WTC11 (cell line): Measurements from ENCODE around the gene BASP1. TPM values are rescaled to one million over a fixed set of nuclear protein-coding genes. Genes with fewer than 3 reads are reported as not detected.
"Not testable (repeated sequence)": the region's sequence is repeated elsewhere in the genome, so short reads cannot be mapped to it uniquely, and the experiment has no call there.

ENCODE experiments used
- ATAC-seq: fragments of 200-7000 bp; cut with Tn5 transposase; 2 replicates; pipeline ENCODE4 v1.10.0; 2021; ENCODE audit warnings: mild to moderate bottlenecking, moderate library complexity
- CTCF ChIA-PET: fragments of 300-600 bp; sonication (Branson Sonifier 250); formaldehyde crosslinking; loops from one replicate; lab custom pipeline; 2021; ENCODE audit warnings: antibody characterized with exemption; lab: Charles Lee
- POLR2A ChIA-PET: fragments of 350-600 bp; sonication (Branson Sonifier 250); formaldehyde crosslinking; loops from one replicate; lab custom pipeline; 2021; ENCODE audit warnings: antibody characterized with exemption; lab: Charles Lee
- DNase-seq: peaks from one replicate; pipeline ENCODE4 v3.0.0; 2021; ENCODE audit warnings: low spot score
- H3K27ac Mint-ChIP-seq: 2 replicates; pipeline ENCODE4 v1.8.0; 2021; ENCODE audit warnings: mixed read lengths
- H3K27me3 Mint-ChIP-seq: 2 replicates; pipeline ENCODE4 v1.8.0; 2021; ENCODE audit warnings: low read depth, mild to moderate bottlenecking, moderate library complexity, mixed read lengths
- H3K36me3 Mint-ChIP-seq: 2 replicates; pipeline ENCODE4 v1.8.0; 2021; ENCODE audit warnings: mixed read lengths
- H3K4me1 Mint-ChIP-seq: 2 replicates; pipeline ENCODE4 v1.8.0; 2022; ENCODE audit warnings: mixed read lengths
- H3K4me3 Mint-ChIP-seq: 2 replicates; pipeline ENCODE4 v1.8.0; 2021; ENCODE audit warnings: mild to moderate bottlenecking, moderate library complexity, mixed read lengths
- H3K9me3 Mint-ChIP-seq: 2 replicates; pipeline ENCODE4 v1.8.0; 2021; ENCODE audit warnings: mixed read lengths
- AFF4 ChIP-seq: sonication (generic); formaldehyde crosslinking; IDR thresholded peaks from 2 replicates; pipeline ENCODE4 v1.8.1; 2023; ENCODE audit warnings: mild to moderate bottlenecking, missing genetic modification reagents, borderline replicate concordance
- ERG ChIP-seq: fragments of 250-450 bp; sonication (Bioruptor Pico); IDR thresholded peaks from 2 replicates; pipeline ENCODE4 v1.8.0; 2021; ENCODE audit warnings: mild to moderate bottlenecking
- FOXJ3 ChIP-seq: sonication (generic); formaldehyde crosslinking; IDR thresholded peaks from 2 replicates; pipeline ENCODE4 v1.9.0; 2021; ENCODE audit warnings: missing genetic modification reagents, mild to moderate bottlenecking, borderline replicate concordance
- JUN ChIP-seq: sonication (generic); formaldehyde crosslinking; IDR thresholded peaks from 2 replicates; pipeline ENCODE4 v1.8.0; 2023; ENCODE audit warnings: mild to moderate bottlenecking, missing genetic modification reagents
- NFATC4 ChIP-seq: fragments of 250-450 bp; sonication (Bioruptor Pico); IDR thresholded peaks from 2 replicates; pipeline ENCODE4 v1.9.0; 2021; ENCODE audit warnings: mild to moderate bottlenecking
- NFE2L1 ChIP-seq: sonication (generic); formaldehyde crosslinking; IDR thresholded peaks from 2 replicates; pipeline ENCODE4 v1.8.1; 2023; ENCODE audit warnings: missing genetic modification reagents
- STAT6 ChIP-seq: sonication (generic); formaldehyde crosslinking; conservative IDR thresholded peaks from 2 replicates; pipeline ENCODE4 v1.8.1; 2023; ENCODE audit warnings: mild to moderate bottlenecking, low read depth, missing genetic modification reagents, moderate library complexity
- TEAD4 ChIP-seq: sonication (generic); formaldehyde crosslinking; IDR thresholded peaks from 2 replicates; pipeline ENCODE4 v1.8.0; 2022; ENCODE audit warnings: mild to moderate bottlenecking, missing genetic modification reagents
- ZBTB21 ChIP-seq: sonication (generic); formaldehyde crosslinking; IDR thresholded peaks from 2 replicates; pipeline ENCODE4 v1.8.1; 2023; ENCODE audit warnings: mild to moderate bottlenecking, missing genetic modification reagents, borderline replicate concordance
- ZNF121 ChIP-seq: sonication (generic); formaldehyde crosslinking; IDR thresholded peaks from 2 replicates; pipeline ENCODE4 v1.8.0; 2023; ENCODE audit warnings: missing genetic modification reagents
- ZNF317 ChIP-seq: sonication (generic); formaldehyde crosslinking; IDR thresholded peaks from 2 replicates; pipeline ENCODE4 v1.8.1; 2023; ENCODE audit warnings: low read depth, mild to moderate bottlenecking, moderate library complexity, missing genetic modification reagents, borderline replicate concordance
- total RNA-seq: library from RNA; stranded (reverse); gene quantifications from 3 replicates; pipeline ENCODE4 v1.2.3, GENCODE V29; 2021

BASP1 gene
- total RNA-seq, 1 experiment from 2014 or later = 108 TPM

- TF ChIP-seq FOXJ3 (CRISPR knock-in tag) (no peak), ERG (CRISPR knock-in tag) (no peak), ZBTB21 (CRISPR knock-in tag) (no peak), STAT6 (no peak), ZNF317 (CRISPR knock-in tag) (no peak)
- Mint-ChIP-seq H3K4me3 (no peak overlapping the region), H3K36me3 (peaks cover 3% of the 10 kb centered on the region), H3K9me3 (no peaks in the 10 kb centered on the region), H3K27ac (peak overlapping the region; percentile 79), H3K27me3 (no peaks in the 10 kb centered on the region), H3K4me1 (peaks cover 38% of the 10 kb centered on the region)
- ChIA-PET POLR2A (no interaction called here), CTCF (interaction anchor here (1.0 kb wide), 1 partner anchor 27 kb away, joined by 3 read pairs; no protein-coding TSS in a partner anchor)
- no peak for DNase-seq
- no peak for ATAC-seq
Measured at GRCh38 chr5:17243287-17244063, 26.0 kb downstream of the BASP1 start.

- Mint-ChIP-seq H3K27me3 (no peaks in the 10 kb centered on the region), H3K4me1 (peaks cover 30% of the 10 kb centered on the region), H3K27ac (no peak overlapping the region; the same call in 1 of the 2 replicates), H3K36me3 (peaks cover 10% of the 10 kb centered on the region), H3K4me3 (no peak overlapping the region)
- CTCF ChIA-PET = no interaction called here
- POLR2A ChIA-PET = no interaction called here
- DNase-seq = no peak
- no peak for TF ChIP-seq TEAD4 (CRISPR knock-in tag)
- TF ChIP-seq ZNF121 (CRISPR knock-in tag) = no peak
- no peak for TF ChIP-seq ZNF317 (CRISPR knock-in tag)
- no peak for TF ChIP-seq ZBTB21 (CRISPR knock-in tag)
- no peak for TF ChIP-seq NFE2L1 (CRISPR knock-in tag)
- no peak for TF ChIP-seq NFATC4
- no peak for TF ChIP-seq AFF4 (CRISPR knock-in tag)
- TF ChIP-seq JUN = no peak
- TF ChIP-seq, all 79 proteins: peak for 0
- ATAC-seq = peak; percentile 46; the same call in 1 of the 2 replicates
- no peaks in the 10 kb centered on the region for H3K9me3 Mint-ChIP-seq
Measured at GRCh38 chr5:17249029-17249634, 31.7 kb downstream of the BASP1 start.

- H3K4me1 Mint-ChIP-seq = peaks cover 33% of the 10 kb centered on the region
- H3K4me3 Mint-ChIP-seq, H3K27ac Mint-ChIP-seq, DNase-seq, POLR2A ChIA-PET, H3K9me3 Mint-ChIP-seq, H3K27me3 Mint-ChIP-seq, CTCF ChIA-PET, ATAC-seq: not testable (repeated sequence)
- H3K36me3 Mint-ChIP-seq = peaks cover 11% of the 10 kb centered on the region
Measured at GRCh38 chr5:17249841-17250240, 32.4 kb downstream of the BASP1 start.
